D721Med (cell line): ENCODE results near the gene GUCY2F.
A peak's percentile ranks its signal among the peaks of the same experiment; 100 is the strongest.

Experiments used
- DNase-seq: peaks from one replicate; pipeline ENCODE4 v3.0.0; 2011; ENCODE audit warnings: low spot score; ENCODE audit not compliant: insufficient read length
- FAIRE-seq: peaks from 2 replicates; lab custom pipeline; 2011; peaks lifted over from hg19 to GRCh38; lab: Jason Lieb, UNC
- TF ChIP-seq, protein P1 (sequence below): IDR thresholded peaks from 2 replicates; pipeline ENCODE4 v1.5.1; 2012; ENCODE audit warnings: mild to moderate bottlenecking, control low read depth; ENCODE audit not compliant: insufficient read depth; ENCODE audit errors: missing control alignments

The GUCY2F gene

DNA sequence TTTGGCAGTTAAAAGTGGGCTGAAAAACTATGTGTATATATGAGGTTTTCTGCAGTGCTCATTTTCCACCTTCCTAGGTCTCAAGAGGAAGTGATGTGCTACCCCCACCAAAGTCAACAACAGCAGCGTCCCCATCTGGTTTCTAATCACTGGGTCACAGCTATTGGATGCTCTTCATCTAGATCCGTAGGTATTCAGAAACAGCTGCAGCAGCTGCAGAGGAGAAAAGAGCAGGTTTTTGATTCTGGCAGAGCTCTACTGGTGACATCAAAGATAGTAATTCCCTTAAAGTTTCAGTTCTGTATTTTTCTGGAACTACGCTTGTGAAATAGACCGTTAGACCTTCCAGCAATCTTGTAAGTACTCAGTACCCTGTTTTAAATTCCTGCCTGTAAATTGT, 5.8 kb upstream of the GUCY2F start:
- FAIRE-seq = no peak
- TF ChIP-seq, protein P1, sequence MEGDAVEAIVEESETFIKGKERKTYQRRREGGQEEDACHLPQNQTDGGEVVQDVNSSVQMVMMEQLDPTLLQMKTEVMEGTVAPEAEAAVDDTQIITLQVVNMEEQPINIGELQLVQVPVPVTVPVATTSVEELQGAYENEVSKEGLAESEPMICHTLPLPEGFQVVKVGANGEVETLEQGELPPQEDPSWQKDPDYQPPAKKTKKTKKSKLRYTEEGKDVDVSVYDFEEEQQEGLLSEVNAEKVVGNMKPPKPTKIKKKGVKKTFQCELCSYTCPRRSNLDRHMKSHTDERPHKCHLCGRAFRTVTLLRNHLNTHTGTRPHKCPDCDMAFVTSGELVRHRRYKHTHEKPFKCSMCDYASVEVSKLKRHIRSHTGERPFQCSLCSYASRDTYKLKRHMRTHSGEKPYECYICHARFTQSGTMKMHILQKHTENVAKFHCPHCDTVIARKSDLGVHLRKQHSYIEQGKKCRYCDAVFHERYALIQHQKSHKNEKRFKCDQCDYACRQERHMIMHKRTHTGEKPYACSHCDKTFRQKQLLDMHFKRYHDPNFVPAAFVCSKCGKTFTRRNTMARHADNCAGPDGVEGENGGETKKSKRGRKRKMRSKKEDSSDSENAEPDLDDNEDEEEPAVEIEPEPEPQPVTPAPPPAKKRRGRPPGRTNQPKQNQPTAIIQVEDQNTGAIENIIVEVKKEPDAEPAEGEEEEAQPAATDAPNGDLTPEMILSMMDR = no peak
- DNase-seq = no peak

GRCh38 chrX:109485470-109486340, 3.8 kb upstream of the GUCY2F start:
- DNase-seq (no peak), FAIRE-seq (no peak)
- TF ChIP-seq, protein P1 = peak; percentile 86

DNA sequence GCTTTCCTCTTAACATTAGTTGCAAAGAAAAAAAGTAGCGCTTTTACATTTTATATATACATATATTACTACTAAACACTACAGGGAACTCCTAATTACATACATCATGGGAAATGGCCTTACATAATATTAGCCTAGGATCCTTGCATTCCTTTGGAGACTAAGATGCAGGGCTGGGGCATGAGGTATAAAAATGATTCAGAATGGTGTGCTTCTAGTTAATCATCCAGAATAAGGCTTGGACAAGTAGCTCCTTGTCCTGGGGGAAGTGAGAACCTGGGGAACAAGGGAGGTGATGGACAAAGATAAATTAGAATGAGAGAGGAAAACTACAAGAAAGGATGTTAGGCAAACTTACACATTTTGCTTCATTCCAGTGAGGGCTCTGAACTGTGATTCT, 3.0 kb upstream of the GUCY2F start:
- TF ChIP-seq, protein P1 = no peak
- DNase-seq = no peak
- no peak for FAIRE-seq

GRCh38 chrX:109475174-109475891, 6.6 kb downstream of the GUCY2F start:
- no peak for FAIRE-seq
- no peak for DNase-seq

GRCh38 chrX:109472939-109473735, 8.7 kb downstream of the GUCY2F start:
- TF ChIP-seq, protein P1 = no peak
- FAIRE-seq (no peak), DNase-seq (no peak)

More at GRCh38 chrX:109475174-109475891, 6.6 kb downstream of the GUCY2F start:
- TF ChIP-seq, protein P1 = peak; percentile 34

DNA sequence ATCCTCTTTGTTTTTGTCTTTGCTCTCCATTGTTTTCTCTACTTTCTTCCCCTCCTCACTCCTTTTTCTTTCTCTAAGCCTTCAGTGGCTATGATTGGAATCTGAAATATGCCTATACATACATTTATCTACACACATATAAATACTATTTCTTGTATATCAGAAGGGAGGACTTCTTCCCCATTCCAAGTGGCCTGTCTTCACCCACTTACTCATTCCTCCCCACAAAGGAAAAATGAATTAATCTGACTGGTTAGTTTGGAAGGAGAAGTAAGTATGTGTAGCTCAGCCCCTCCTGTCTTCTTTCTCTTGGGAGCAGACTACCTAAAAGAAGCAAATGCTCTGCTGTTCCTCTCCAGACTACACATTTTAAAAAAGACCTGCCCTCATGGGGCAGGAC, 17.7 kb downstream of the GUCY2F start:
- FAIRE-seq = no peak
- TF ChIP-seq, protein P1 = no peak
- DNase-seq = no peak
